Testis (tissue), 3 donors: ENCODE results near the gene NRIP1. TPM values are rescaled to one million over a fixed set of nuclear protein-coding genes. Genes with fewer than 3 reads are reported as not detected.

Source experiments
- DNase-seq: peaks from one replicate; pipeline ENCODE4 v3.0.0-alpha.2; 2019
- H3K27ac ChIP-seq, 2 donors: fragments of 200-600 bp; sonication (generic); one replicate each; pipeline ENCODE4 v1.5.1; 2019
- H3K27me3 ChIP-seq: fragments of 200-600 bp; sonication (generic); one replicate; pipeline ENCODE4 v1.5.1; 2019
- H3K36me3 ChIP-seq: fragments of 200-600 bp; sonication (generic); one replicate; pipeline ENCODE4 v1.5.1; 2017; ENCODE audit warnings: low read depth; ENCODE audit errors: missing control alignments
- H3K4me1 ChIP-seq: fragments of 200-600 bp; sonication (generic); one replicate; pipeline ENCODE4 v1.5.1; 2019
- H3K4me3 ChIP-seq, 2 donors: fragments of 200-600 bp; sonication (generic); one replicate each; pipeline ENCODE4 v1.5.1; 2017 to 2019
- H3K9me3 ChIP-seq: fragments of 200-600 bp; sonication (generic); one replicate; pipeline ENCODE4 v1.5.1; 2017
- POLR2A ChIP-seq: fragments of 450-650 bp; IDR thresholded peaks from one replicate; pipeline ENCODE4 v1.6.1; 2017; ENCODE audit warnings: antibody characterized with exemption, mild to moderate bottlenecking, moderate library complexity
- WGBS, 2 donors: methylation state at CpG; one replicate each; pipeline ENCODE4 v1.1.5; 2018; 5-methylcytosine and 5-hydroxymethylcytosine counted together
- intact Hi-C: fragments of 100-400 bp; cut with DNase I; formaldehyde crosslinking; loops from one replicate; pipeline ENCODE4 v1.15.1; 2023; ENCODE audit warnings: low total_unique reads
- polyA plus RNA-seq: library from polyadenylated mRNA; stranded (reverse); fragments of 350-450 nt; fragmentation: Illumina TruSeq; extraction: RNeasy Lipid Tissue Mini Kit (QIAGEN cat#74804); gene quantifications from one replicate; pipeline ENCODE4 v1.2.3, GENCODE V29; 2014; ENCODE audit warnings: low read depth, low replicate concordance; ENCODE audit not compliant: insufficient read depth
- total RNA-seq, 2 donors: library from RNA; depleted of rRNA; stranded (reverse); fragments of >200 nt; gene quantifications; one replicate each; pipeline ENCODE4 v1.2.3, GENCODE V29; 2016
- TF ChIP-seq, protein P1 (sequence below), 3 experiments: fragments of 450-650 bp in 2 of 3; fragments of 200-600 bp in 1 of 3; sonication (generic) in 1 of 3; IDR thresholded peaks; one replicate each; pipeline ENCODE4 v1.5.1; 2016 to 2019; ENCODE audit warnings: antibody characterized with exemption in 3 of 3, mild to moderate bottlenecking in 2 of 3, moderate library complexity in 1 of 3

Gene NRIP1
- total and polyA plus RNA-seq, 3 donors from 2014 or later, result 18.0 to 36.1 (median 26.8) TPM

DNA sequence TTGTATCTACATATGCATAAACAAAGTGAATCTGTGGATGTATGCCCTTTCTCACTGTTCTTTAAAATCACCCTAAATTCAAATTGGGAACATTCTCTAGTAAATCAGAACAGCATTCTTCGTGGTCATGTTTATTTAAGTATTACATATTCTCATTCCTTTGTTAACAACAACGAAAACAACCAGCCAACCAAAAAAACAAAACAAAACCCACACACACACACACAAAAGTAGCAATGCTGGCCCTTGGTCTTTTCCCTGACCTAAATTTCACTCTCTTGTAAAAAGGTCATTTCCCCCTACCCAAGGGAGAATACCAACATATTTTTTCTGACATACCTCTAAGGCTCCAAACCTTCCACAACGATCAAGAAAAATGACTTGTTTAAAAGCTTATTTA lies 102.6 kb downstream of the NRIP1 start:
- WGBS, 2 donors, result 44 to 49% methylated on average over 3 of the region's 3 CpGs
- Histone ChIP-seq H3K27ac (no peak overlapping the region), H3K9me3 (no peaks in the 10 kb centered on the region), H3K4me1 (no peaks in the 10 kb centered on the region), H3K27me3 (no peaks in the 10 kb centered on the region), H3K4me3 (no peak overlapping the region), H3K36me3 (no peaks in the 10 kb centered on the region)
- intact Hi-C loops, result no loop called here
- DNase-seq, result no peak
- no peak for TF ChIP-seq POLR2A
- TF ChIP-seq, protein P1, sequence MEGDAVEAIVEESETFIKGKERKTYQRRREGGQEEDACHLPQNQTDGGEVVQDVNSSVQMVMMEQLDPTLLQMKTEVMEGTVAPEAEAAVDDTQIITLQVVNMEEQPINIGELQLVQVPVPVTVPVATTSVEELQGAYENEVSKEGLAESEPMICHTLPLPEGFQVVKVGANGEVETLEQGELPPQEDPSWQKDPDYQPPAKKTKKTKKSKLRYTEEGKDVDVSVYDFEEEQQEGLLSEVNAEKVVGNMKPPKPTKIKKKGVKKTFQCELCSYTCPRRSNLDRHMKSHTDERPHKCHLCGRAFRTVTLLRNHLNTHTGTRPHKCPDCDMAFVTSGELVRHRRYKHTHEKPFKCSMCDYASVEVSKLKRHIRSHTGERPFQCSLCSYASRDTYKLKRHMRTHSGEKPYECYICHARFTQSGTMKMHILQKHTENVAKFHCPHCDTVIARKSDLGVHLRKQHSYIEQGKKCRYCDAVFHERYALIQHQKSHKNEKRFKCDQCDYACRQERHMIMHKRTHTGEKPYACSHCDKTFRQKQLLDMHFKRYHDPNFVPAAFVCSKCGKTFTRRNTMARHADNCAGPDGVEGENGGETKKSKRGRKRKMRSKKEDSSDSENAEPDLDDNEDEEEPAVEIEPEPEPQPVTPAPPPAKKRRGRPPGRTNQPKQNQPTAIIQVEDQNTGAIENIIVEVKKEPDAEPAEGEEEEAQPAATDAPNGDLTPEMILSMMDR (IDR thresholded peaks at IDR 0.05), result no peak

DNA sequence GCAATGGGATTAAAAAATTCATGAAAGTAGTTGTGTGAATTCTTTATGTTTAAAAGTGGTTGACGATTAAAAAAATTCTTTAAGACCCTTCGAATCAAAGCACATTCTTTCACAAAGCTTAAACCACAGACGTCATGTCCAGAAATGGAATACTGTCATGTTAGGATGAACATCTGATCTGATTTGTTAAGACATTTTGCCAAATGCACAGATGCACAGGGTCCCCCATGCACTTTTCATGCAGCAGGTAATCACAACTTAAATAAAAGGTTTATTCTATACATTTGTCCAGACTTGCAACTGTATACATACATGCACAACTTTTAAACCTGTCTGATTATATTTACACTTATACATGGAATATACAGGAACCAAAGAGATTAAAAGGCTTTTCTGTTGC lies 103.3 kb downstream of the NRIP1 start:
- intact Hi-C loops, result no loop called here
- no peak for DNase-seq
- no peak for TF ChIP-seq POLR2A
- TF ChIP-seq, protein P1 (IDR thresholded peaks at IDR 0.05), result no peak
- 90 to 93% methylated on average over 3 of the region's 3 CpGs for WGBS, 2 donors
- Histone ChIP-seq H3K4me3 (no peak overlapping the region), H3K9me3 (no peaks in the 10 kb centered on the region), H3K27ac (no peak overlapping the region), H3K36me3 (no peaks in the 10 kb centered on the region), H3K27me3 (no peaks in the 10 kb centered on the region), H3K4me1 (no peaks in the 10 kb centered on the region)

DNA sequence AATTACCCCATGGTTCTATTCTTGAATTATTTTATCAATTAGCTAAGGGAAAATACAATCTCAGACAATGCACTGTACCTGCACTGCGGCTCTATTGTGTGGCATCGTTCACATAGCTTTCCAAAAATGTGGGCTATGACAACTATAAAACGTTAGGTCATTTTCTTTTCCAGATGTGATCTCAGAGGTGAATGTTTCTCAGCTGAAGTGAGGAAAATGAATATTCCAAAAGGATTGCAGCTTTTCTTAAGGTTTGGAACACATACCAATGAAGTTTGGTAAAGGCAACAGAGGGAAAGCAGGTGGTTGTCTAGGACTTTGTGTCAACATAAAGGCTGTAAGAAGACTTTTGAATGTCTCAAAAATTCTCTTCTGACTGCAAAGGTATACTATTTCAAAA lies 105.5 kb downstream of the NRIP1 start:
- intact Hi-C loops, result no loop called here
- H3K9me3 ChIP-seq, result no peaks in the 10 kb centered on the region
- no peak for DNase-seq
- no peaks in the 10 kb centered on the region for H3K36me3 ChIP-seq
- no peaks in the 10 kb centered on the region for H3K4me1 ChIP-seq
- no peak overlapping the region for H3K4me3 ChIP-seq
- H3K27ac ChIP-seq, result no peak overlapping the region
- TF ChIP-seq, protein P1 (IDR thresholded peaks at IDR 0.05), result no peak
- TF ChIP-seq POLR2A, result no peak
- H3K27me3 ChIP-seq, result no peaks in the 10 kb centered on the region
- 57 to 63% methylated on average over 3 of the region's 3 CpGs for WGBS, 2 donors

DNA sequence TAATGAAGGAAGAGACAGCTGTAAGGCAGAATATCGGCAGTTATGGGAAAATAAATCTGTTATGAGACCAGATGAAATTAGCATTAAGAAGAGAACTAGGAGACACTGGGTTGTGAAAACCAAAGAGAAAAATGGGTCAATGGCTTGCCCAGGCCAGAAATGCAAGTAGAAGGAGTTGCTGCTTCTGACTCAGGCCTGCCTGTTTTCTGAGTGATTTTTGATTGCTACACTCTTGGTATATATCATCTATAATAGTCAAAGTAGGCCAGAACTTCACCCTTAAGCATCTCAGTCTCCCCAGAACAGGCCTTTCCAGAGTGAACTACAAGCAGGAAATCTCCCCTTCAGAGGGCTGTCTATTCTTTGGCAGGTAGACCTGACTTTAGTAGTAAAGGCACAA lies 107.0 kb downstream of the NRIP1 start:
- no peaks in the 10 kb centered on the region for H3K27me3 ChIP-seq
- H3K36me3 ChIP-seq, result no peaks in the 10 kb centered on the region
- intact Hi-C loops, result no loop called here
- H3K27ac ChIP-seq, result no peak overlapping the region
- 84 to 92% methylated on average over 1 of the region's 1 CpG for whole genome bisulfite sequencing, 2 donors
- TF ChIP-seq POLR2A, result no peak
- TF ChIP-seq, protein P1 (IDR thresholded peaks at IDR 0.05), result no peak
- no peaks in the 10 kb centered on the region for H3K4me1 ChIP-seq
- DNase-seq, result no peak
- H3K4me3 ChIP-seq, result no peak overlapping the region
- no peaks in the 10 kb centered on the region for H3K9me3 ChIP-seq

DNA sequence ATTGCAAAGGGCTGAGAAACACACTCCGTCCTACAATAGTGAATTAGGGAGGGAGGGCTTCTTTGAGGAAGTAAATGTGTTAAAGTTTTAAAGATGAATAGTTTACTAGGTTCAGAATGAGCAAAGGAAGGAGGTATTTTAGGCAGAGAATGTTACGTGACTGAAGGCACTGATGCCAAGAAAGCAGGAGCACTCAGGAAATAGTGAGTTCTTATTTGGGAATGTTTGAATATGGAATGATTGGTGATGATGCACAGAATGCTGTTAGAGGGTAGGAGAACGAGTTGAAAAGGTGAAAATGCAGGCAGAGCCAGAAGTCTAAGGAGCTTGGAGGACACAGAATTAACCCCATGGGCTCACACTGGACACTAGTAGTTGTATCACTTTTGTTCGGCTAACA lies 108.0 kb downstream of the NRIP1 start:
- no peak overlapping the region for H3K4me3 ChIP-seq
- 32 to 49% methylated on average over 4 of the region's 4 CpGs for WGBS, 2 donors
- DNase-seq, result no peak
- no peak overlapping the region for H3K27ac ChIP-seq
- H3K4me1 ChIP-seq, result no peaks in the 10 kb centered on the region
- TF ChIP-seq, protein P1 (IDR thresholded peaks at IDR 0.05), result no peak
- no peak for TF ChIP-seq POLR2A
- no peaks in the 10 kb centered on the region for H3K36me3 ChIP-seq
- intact Hi-C loops, result no loop called here
- H3K9me3 ChIP-seq, result no peaks in the 10 kb centered on the region
- H3K27me3 ChIP-seq, result no peaks in the 10 kb centered on the region
